GM21367 (cell line): ENCODE measurements around the gene STOX2.

Experiments used
- ATAC-seq: cut with Tn5 transposase; IDR thresholded peaks from one replicate; pipeline ENCODE4 v1.9.1; 2021; ENCODE audit not compliant: unreplicated experiment

STOX2 gene, protein sequence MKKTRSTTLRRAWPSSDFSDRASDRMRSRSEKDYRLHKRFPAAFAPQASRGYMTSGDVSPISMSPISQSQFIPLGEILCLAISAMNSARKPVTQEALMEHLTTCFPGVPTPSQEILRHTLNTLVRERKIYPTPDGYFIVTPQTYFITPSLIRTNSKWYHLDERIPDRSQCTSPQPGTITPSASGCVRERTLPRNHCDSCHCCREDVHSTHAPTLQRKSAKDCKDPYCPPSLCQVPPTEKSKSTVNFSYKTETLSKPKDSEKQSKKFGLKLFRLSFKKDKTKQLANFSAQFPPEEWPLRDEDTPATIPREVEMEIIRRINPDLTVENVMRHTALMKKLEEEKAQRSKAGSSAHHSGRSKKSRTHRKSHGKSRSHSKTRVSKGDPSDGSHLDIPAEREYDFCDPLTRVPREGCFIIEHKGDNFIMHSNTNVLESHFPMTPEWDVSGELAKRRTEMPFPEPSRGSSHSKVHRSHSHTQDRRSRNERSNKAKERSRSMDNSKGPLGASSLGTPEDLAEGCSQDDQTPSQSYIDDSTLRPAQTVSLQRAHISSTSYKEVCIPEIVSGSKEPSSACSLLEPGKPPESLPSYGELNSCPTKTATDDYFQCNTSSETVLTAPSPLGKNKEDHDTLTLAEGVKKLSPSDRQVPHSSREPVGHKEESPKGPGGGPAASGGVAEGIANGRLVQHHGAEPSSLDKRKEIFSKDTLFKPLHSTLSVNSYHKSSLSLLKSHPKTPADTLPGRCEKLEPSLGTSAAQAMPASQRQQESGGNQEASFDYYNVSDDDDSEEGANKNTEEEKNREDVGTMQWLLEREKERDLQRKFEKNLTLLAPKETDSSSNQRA (N-terminal part only)

DNA sequence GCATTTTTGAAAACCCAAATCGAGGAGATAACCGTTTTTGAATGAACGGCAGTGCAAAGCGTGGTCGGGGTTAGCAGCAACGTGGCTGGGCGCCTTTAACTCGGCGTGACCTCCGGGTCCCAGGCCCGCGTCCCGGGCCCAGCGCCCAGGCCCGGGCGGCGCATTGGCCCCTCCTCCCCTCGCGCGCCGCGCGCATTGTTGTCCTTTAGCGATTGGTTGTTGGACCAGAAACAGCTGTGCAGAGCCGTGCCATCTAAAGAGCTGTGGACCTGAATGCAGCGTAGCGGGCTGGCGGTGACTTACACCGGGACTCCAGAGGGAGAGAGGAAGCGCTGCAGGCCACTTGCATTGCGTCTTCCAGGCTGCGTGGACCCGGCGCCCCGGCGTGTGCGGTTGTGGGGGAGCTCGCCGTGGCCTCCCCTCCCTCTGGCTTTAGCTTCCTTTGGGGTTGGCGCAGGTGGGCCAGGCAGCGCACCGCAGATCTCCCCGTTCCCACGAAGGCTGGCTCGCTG, at the start of gene STOX2:
Gene STOX2, plus strand, starts transcription at position 227 of the 512 bp plus-strand sequence. CDS start 1,484 bp downstream, outside the sequence.
- no peak for ATAC-seq

DNA sequence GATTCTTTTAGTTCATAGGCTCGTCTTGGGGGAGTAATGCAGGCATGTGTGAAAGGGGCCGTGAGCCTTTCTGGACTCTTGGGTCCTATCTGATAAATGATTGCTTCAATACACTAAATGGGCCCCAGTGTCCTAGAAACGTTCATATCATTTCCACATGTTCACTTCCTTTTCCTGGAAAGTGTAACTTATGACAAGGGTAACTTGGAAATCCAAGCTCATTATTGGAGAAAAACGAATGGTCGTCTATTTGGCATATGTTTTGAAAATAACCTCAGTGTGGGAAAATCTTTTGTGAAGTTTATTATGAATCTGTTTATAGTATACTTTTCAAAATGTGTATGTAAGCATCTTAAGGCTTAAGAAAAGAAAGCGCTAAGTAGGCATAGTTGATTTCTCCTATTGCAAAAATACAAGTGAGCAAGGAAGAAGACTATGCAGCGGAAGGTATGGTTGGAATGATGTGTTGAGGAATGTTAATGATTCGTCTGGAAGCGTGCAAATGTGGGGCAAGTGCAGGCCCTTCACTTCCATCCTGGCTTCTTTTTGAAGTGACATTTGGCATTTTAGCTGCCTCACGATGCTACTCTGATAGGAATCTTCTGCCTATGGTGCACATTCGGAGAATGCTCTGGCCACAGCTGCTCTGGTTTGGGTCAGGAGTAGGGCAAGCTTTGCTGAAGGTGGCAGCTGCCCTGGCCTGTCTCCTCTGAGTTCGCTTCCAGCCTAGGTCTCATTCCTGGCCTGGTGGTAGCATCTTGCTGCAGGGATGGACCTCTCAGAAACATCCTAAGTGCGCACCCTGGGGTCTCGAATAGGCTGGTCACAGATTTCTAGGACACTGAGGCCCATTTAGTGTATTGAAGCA, 49.5 kb upstream of the STOX2 start:
- no peak for ATAC-seq

DNA sequence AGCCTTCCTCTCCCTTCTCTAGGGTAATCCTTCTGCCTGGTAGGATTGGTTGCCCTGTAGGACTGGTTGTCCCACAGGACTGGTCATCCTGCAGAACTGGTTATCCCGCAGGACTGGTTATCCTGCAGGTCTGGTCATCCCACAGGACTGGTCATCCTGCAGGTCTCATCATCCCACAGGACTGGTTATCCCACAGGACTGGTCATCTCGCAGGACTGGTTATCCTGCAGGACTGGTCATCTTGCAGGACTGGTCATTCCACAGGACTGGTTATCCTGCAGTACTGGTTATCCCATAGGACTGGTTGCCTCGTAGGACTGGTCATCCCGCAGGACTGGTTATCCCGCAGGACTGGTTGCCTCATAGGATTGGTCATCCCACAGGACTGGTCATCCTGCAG, 48.1 kb upstream of the STOX2 start:
- ATAC-seq = no peak

DNA sequence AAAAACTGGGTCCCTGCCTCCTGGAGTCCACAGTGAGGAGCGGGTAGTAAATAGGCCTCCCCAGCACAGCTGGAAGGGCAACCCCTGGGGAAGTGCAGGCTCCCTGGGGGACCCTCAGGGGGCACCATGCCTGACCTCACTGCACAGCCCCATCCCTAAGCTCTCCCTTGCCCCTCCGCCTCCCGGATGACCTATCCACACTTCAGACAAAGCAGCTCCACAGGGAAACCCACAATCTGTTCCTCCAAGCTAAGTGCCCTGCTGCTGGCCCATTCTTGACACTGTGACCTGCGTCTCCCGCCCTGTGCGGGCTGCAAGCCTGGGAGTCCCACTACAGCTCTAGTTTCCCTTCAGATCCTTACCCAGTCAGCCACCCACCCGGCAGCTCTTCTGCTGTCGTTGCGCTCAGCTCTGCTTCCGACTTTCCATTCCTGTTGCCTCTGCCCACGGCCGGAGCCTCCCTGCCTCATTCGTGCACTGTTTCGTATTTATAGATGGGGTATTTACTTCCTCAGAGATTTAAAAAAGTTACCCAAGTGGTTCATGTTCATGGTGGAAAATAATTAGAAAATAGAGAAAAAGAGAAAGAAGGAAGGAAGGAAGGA, 47.0 kb upstream of the STOX2 start:
- ATAC-seq = no peak

DNA sequence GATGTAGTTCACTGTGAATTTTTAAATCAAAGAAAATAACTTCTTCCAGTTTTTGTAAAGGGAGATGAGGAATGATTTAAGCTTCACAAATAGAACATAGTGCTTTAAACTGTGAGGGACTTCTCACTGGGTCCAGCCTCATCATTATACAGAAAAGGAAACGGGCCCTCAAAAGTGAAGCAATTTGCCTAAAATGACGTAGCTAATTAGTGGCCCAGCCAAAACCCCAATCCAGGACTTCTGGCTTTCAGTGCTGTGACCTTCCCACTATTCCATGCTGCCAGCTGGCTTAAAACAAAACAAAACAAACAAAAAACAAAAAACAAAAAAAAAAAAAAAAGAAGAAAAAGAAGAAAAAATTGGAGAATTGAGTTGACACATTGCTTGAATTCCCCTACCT, 45.0 kb upstream of the STOX2 start:
- ATAC-seq = no peak

DNA sequence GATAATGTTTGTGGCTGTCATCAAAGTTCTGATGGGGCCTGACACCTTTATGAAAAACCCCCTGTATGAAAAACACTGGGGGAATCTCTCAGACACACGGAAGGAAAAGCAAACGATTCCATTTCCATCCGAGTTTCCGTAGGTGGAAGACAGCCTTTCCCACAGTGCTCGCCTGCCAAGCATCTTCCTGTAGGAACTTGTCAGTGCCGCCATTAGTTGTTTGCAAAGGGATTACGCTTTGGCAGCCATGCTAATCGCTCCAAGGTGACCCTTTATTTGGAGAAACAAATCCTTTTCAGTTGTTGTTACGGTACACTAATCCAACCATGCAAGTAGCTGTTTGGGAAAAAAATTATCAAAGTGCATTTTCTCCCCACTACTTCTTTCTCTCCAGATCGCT, 44.4 kb upstream of the STOX2 start:
- ATAC-seq = no peak

DNA sequence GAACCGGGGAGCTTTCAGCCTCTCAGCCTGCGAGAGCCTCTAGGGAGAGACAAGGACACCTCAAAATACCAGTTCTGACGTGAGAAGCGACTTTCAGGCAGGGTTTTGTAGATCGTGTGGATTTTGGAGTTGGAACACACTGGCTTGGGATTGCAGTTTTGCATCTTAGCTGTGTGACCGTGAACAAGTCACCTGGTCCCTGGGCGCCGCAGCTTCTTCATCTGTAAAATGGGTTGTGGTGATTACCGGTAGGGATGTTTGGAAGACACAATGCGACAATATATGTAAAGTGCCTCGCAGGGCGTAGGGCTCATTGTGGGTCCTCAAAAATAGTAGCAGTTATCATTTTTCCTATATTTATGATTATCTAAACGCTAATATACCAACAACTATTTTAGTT, 43.7 kb upstream of the STOX2 start:
- no peak for ATAC-seq

DNA sequence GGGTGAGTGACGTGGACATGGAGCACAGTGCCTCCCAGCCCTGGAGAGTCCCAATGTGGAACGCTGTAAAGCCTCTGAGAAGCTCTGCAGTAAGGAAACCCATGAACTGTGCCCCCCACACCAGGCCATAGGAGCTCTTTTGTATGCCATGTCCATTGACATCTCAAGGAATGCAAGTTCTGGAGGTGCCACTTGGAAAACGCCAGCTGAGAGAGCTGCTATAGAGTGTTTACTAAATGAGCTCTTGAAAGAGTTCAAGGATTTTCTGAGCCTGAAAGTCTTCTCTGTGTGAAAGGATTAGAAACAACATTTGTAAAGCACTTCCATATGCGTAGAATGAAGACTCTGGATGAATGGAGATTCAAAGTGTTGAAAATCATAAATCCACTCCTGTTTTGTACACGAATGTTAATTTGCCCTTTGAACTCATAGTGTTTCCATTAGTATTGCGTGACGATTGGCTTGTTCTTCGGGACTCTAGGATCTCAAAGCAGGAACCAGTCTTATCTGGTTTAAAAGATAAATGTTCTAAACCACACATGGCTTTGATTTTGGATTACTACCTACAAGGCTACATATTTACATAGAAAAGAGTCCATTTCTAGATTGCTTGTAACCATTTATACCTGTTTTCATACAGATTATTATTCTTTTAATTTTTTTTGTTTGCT, 41.8 kb upstream of the STOX2 start:
- ATAC-seq = no peak

DNA sequence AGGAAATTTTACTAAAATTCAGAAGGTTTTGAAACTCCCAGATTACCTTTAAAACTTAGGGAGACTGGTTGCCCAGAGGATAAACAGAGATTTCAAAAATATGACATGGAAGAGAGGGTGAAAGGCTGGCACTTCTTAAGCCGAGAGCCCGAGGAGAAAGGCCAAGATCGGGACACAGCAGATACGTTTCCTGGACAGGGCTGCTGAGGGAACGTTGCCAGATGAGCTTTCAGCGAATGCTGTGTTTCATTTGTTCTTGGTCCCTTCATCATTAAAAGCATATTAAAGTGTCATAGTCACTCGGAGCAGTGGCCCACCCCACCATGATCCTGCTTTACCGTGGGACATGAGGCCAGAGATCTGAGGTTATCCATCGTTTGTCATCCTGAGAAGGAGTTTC, 37.9 kb upstream of the STOX2 start:
- no peak for ATAC-seq

DNA sequence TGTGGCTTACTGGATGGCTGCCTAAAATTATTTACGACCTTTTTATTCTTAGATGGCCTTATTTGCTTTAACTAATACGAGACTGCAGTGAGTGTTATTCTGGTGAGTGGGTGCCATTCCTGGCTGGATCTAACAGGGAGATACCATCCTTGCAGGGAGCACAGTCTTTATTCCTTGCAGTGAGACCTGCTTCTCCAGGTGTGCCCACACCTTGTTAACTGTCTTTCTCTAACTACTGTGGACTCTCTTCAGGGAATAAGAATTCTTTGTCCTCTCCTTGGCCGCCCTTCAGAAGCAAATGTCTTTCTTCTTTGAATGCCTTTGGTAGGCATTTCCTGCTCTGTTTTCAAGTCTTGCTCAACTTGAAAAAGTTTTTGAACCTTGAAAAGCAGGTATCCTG, 34.1 kb upstream of the STOX2 start:
- ATAC-seq = no peak

DNA sequence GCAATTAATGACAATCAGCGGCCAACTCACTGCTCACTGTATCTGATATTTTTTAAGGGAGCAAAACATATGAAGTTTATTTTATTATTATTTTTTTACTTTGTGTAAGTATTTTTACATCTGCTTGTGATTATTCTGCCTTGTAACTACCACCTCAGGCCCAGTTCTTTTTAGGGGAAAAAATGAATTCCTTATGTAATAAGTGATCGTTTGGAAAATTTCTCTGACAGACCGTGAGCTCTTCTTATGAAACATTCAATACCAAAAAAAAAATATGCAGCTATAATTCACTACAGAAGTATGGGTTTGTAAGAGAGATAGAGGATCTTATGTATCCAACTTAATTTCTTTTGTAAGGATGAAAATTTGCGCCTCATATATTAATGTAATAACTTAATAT, 33.5 kb upstream of the STOX2 start:
- ATAC-seq = no peak

DNA sequence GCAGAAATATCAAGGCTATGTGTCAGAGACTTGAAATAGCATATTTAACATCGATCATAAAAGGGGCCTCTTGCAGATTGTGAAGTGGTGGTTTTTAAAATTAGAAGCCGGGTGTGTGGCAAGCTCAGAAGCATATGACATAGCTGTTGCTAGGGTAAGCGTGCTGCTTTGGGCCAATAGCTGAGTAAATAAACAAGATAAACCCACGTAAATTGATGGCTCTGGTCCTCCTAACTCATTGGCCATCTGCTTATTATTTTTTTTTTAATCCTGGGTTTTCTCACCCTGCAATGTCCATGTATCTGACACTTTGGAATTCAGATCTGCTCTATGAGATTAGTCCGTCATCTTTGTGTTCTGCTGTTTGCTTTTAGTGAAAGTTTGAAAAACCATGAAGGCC, 32.6 kb upstream of the STOX2 start:
- ATAC-seq = no peak

DNA sequence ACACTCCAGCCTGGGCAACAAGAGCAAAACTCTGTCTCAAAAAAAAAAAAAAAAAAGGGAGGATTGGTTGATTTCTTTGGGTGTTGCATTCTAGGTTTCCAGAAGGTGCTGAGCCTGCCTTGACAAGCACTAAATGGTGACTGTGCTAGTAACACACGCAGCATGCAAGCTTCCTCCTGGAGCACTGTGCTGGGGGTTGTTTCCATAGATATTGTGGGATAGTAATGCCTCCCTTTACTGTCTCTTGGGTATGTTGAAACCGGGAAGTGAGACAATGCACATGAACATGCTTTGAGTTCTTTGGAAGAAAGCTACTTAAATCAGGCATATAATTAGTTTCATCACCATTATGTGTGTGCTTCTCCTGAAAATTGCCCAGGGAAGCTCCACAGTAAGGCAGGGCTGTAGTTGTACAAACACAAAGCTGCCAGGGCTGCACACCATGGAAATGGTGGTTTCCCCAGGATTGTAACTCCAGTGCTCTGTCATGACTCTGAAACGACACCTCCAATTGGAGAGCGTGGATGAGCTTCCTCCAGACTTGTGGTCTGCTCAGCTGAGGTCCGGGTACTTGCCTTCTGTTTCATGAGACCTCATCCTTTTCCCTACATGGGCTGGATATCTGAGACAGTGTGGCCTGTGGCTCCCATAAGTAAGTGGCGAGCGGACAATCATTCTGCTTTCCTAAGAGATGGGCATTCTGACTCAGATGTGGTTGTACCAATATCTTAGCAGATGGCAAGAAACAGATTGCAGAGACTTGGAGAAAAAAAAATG, 31.5 kb upstream of the STOX2 start:
- ATAC-seq = no peak

DNA sequence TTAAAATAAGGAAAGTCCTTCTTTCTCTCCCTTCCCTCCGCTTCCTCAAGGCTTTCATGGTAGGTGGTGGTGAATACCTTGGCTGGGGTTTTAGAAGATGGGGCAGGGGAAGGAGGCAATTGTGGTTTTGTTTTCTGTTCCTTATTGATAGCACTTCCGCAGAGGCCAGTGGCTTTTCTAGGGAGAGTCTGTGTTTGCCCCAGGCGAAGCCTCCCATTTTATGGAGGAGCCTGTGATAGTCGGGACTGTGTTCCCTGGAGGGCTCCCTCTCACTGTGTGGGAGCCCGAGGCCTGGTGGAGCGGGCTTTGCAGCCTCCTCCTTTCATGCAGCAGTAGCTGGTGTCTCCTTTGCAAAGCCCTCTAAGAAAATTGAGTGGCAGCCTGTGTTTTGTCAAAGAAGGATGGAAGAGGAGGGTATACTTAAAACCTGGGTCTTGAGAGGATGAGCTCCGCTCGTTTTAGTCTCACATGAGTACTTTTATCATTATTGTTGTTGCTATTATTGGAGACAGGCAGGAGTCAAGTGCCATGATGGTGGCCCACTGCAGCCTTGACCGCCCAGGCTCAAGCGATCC, 29.8 kb upstream of the STOX2 start:
- ATAC-seq = no peak

DNA sequence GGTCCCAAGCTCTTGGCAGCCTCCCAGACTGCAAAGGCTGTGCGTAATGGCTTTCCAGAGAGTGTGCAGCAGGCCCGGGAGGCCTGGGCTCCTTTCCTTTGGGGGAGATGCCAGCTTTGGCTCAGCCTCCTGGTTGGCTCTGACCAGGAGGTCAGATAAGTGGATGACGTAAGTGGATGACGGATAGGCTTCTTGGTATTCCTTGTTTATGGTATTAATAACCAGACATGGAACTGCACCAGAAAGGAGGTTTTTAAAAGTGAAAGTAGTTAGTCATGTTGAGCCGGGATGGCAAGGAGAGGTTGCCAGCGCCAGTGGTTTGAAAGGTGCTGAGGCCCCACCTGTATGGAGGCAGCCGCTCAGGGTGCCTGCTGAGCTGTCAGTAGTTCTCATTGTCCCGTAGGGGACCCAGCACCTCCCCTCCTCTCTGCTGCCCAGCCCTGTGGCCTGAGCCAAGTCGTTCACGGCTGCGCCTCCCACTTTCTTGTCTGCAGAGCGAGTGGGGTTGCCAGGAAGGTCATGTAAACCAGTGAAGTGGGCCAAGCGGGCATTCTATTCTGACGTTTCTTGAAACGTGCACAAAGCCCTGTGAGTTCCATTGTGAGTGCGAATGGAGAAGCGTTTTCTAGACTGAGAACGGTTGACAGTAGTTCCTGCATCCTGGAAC, 28.7 kb upstream of the STOX2 start:
- ATAC-seq = no peak

DNA sequence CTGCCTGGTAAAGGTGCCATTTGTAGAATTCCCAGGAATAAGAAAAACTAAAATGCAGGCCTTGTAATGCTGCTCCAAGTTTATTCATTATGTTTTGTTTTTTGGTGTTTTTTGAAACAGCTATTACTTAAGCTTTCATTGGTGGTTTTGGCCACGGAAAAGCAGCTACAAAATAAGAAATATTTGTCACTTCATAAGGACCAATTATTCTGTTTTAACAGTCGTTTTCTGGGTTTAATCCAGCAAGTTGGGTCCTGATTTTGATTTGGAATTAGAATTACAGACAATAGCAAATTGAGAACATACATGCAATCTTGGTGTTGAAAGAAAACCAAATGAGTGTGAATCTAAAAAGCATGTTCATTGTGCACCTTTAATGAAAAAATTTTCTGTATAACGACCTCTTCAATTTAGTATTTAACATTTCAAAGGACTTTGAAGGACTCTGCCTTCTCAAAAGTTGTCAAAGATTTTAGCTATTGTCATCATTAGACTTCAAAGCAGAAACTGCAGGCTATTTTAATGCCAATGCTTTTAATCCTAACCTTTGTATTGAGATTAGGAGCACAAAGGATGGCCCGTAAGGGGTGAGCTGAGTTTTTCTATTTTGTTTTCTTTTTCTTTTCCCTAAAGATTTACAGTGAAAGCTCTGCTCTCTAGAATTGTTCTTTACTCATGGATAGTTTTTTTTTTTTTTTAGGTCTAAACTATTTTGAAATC, 26.7 kb upstream of the STOX2 start:
- ATAC-seq = no peak

DNA sequence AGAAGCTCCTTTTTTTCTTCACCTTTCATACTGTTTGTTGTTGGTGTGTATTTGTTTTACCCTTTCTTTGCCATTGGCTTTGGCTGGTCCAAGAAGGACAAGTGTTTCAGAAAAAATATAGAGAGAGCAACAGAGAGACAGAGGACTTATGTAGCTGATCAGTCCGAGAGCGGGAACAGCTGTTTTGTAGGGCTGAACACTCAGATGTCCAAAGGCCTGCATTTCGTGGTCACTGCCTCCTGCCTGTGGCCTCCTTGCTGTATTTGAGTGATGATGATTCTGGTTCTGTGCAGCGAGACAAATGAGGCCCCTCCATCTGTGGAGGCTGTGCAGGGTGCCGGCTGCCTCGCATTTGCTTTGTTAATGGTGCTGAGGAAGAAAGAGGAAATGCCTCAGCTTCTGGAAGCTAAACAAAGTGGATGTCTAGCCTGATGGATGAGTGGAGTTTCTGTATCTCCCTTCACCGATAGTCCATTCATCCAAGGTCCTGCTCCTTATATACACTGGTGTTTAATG, 19.8 kb upstream of the STOX2 start:
- no peak for ATAC-seq

DNA sequence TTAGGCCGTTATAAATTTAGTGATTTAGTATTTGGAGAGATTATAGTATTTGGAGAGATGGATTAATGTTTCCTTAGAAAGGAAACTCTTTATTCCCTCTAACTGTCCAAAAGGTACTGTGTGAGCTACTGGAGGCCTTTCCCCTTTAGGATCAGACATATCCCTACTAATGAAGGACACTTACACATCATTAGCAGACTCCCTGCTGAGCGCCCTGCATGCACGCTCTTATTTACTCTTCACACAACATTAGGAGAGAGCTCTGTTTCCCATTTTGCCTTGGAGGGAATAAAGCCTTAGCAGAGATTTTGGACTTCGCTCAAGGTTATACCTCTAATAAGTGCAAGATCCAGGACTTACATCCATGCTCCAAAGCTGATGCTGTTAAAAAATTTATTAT, 17.8 kb upstream of the STOX2 start:
- no peak for ATAC-seq
